GM20000 (cell line): ENCODE results near the gene R3HDM1.

ENCODE experiments used
- DNase-seq: peaks from one replicate; pipeline ENCODE4 v3.0.0; 2012; ENCODE audit warnings: low spot score
- TF ChIP-seq, protein P1 (sequence below): IDR thresholded peaks from 2 replicates; pipeline ENCODE4 v1.5.1; 2012; ENCODE audit warnings: mild to moderate bottlenecking, control low read depth; ENCODE audit errors: extremely low read depth, missing control alignments

R3HDM1 gene

DNA sequence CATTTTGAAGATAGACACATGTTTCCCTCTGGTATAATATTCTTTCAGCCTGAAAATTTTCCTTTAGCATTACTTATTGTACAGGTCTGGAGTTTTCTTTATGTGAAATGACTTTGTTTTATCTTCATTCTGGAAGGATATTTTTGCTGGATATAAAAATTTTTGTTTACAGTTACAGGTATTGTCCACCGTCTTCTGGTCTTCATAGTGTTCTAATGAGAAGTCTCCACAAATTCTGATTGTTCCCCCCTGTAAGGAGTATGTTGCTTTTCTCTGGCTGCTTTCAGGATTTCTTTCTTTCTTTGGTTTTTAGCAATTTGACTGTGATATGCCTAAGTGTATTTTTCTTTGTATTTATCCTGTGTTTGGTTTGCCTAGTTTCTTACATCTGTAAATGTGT, 225.4 kb downstream of the R3HDM1 start:
- TF ChIP-seq, protein P1, sequence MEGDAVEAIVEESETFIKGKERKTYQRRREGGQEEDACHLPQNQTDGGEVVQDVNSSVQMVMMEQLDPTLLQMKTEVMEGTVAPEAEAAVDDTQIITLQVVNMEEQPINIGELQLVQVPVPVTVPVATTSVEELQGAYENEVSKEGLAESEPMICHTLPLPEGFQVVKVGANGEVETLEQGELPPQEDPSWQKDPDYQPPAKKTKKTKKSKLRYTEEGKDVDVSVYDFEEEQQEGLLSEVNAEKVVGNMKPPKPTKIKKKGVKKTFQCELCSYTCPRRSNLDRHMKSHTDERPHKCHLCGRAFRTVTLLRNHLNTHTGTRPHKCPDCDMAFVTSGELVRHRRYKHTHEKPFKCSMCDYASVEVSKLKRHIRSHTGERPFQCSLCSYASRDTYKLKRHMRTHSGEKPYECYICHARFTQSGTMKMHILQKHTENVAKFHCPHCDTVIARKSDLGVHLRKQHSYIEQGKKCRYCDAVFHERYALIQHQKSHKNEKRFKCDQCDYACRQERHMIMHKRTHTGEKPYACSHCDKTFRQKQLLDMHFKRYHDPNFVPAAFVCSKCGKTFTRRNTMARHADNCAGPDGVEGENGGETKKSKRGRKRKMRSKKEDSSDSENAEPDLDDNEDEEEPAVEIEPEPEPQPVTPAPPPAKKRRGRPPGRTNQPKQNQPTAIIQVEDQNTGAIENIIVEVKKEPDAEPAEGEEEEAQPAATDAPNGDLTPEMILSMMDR, result no peak
- DNase-seq, result no peak

DNA sequence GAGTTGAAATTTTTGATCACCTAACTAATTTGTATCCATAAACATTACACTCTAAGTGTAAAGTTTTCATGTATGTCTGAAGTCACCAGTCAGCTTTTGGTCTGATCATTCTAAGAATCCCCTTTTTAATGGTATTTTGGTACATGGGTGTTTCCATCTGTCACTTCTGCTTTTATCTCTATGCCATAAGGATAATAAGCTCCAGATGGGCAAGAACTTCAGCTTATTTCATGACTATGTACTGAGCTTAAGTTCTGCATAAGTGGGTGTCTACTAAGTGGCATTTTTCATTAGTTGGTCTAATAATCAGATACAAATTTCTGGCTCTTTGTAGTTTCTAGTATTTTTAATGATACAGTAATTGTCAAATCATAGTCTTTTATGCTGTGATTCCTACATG, 230.7 kb downstream of the R3HDM1 start:
- TF ChIP-seq, protein P1, result no peak
- DNase-seq, result no peak

DNA sequence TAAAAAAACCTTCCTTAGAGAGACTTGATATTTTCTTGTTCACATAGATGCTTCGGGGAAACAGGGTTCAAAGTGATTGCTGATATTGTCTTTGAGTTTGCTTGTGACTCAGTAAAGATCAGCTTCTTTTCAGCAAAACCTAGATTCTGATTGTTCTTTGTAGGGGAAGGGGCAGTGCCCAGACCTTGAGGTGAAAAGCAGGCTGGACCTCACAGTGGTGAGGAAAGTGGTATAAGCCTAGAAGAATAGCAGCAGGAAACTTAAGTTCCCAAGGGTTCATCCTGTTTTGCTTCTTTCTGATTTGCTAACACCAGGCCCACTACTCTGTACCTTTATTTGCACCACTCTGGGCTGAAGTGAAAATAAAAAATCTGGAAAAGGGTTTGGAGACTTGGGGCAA, 231.2 kb downstream of the R3HDM1 start:
- TF ChIP-seq, protein P1, result no peak
- no peak for DNase-seq

DNA sequence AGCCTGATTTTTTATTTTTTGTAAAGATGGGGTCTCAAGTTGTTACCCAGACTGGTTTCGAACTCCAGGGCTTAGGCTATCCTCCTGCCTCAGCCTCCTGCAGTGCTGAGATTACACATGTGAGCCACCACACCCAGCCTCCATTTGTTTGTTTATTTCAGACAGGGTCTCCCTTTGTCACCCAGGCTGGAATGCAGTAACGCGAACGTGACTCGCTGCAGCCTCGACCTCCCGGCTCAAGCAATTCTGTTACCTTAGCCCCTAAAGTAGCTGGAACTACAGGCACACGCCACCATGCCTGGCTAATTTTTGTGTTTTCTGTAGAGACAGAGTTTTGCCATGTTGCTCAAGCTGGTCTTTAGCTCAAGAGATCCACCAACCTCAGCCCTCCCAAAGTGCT, 237.6 kb downstream of the R3HDM1 start:
- TF ChIP-seq, protein P1, result no peak
- no peak for DNase-seq

DNA sequence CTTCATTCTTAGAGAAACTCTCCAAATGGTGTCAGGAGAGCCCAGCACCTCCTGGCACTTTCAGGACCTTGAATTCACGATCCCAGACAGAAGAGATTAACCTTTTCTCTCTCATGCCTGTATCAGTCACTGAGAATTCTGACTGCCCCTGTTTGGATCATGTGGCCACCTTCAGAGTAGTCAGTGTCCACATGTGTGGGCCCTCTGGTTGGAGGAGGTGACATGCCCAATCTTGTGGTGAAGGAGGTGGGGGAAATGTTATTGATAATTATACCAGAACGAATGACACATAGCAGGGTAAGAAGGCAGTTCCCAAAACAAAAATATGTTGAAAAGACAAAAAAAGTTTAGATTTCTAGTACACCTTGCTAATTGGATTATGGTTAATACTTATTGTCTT, 242.0 kb downstream of the R3HDM1 start:
- DNase-seq, result no peak
- TF ChIP-seq, protein P1, result no peak

DNA sequence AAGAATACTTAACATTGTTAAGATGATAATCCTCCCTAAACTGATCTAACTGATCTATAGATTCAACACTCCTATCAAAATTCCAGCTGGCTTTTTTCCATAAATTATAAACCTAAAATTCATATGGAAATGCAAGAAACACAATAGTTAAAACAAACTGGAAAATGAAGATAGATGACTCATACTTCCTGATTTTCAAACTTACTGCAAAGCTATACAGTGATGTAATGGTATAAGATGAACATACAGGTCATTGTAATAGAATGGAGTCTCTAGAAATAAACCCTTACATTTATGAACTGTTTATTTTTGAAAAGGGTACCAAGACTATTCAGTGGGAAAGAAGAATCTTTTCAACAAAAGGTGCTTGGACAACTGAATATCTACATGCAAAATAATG, 242.6 kb downstream of the R3HDM1 start:
- TF ChIP-seq, protein P1, result no peak
- DNase-seq, result no peak
